ENCODE measurements around the gene DHX32.

The DHX32 gene

DNA sequence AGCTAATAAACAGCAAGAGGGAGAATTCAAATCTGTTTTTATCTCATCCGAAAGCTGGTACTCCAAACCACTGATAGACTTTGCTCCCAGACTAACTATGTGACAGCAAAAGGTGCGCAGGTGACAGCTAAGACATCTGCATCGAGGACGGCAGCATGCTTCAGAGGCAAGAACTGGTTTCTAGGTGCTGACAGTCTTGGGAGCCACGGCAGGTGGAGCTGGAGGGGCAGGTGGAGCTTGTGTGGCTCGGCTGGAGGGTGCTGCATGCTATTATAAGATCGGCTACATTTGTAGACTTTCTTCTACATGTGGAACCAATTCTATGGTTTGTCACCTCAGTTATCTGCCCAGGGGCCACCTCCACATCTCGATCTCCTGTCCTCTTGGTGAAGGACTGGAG lies 83.7 kb downstream of the DHX32 start:
- no peak overlapping the region for H3K4me3 ChIP-seq (replicated peaks; ENCODE audit: low read depth, low read length)
- TF ChIP-seq, protein P1, sequence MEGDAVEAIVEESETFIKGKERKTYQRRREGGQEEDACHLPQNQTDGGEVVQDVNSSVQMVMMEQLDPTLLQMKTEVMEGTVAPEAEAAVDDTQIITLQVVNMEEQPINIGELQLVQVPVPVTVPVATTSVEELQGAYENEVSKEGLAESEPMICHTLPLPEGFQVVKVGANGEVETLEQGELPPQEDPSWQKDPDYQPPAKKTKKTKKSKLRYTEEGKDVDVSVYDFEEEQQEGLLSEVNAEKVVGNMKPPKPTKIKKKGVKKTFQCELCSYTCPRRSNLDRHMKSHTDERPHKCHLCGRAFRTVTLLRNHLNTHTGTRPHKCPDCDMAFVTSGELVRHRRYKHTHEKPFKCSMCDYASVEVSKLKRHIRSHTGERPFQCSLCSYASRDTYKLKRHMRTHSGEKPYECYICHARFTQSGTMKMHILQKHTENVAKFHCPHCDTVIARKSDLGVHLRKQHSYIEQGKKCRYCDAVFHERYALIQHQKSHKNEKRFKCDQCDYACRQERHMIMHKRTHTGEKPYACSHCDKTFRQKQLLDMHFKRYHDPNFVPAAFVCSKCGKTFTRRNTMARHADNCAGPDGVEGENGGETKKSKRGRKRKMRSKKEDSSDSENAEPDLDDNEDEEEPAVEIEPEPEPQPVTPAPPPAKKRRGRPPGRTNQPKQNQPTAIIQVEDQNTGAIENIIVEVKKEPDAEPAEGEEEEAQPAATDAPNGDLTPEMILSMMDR (IDR thresholded peaks at IDR 0.05; ENCODE audit: low read depth, low read length, missing control alignments), result no peak

DNA sequence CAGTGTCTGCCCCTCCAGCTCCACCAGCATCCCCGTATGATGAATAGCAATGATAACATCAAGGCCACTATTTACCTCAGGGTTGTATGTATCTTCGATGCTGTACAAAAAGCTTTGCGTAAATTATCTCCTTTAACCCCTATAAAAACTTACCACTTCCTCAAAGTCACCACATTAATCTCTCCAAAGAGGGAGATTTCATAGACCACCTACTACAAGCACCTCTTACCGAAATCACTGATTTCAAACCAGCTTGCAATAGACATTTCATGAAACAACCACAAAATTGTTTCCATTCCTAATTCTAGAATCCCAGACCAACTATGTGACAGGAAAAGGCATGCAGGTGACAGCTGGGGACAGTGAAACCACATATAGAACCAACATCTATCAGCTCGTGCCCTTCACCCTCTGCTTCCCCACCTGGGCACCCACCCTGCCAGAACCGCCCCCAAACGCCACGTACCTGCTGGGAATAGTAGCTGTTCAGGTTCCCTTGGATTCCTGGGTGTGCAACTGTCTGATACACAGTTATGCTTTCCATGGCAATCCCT lies 85.4 kb downstream of the DHX32 start:
- TF ChIP-seq, protein P1 (IDR thresholded peaks at IDR 0.05; ENCODE audit: low read depth, low read length, missing control alignments), result no peak
- no peak overlapping the region for H3K4me3 ChIP-seq (replicated peaks; ENCODE audit: low read depth, low read length)
- no peak for DNase-seq (ENCODE audit: extremely low read depth, low read depth)

More for the DNA sequence above, 83.7 kb downstream of the DHX32 start:
- DNase-seq (ENCODE audit: extremely low read depth, low read depth), result no peak

DNA sequence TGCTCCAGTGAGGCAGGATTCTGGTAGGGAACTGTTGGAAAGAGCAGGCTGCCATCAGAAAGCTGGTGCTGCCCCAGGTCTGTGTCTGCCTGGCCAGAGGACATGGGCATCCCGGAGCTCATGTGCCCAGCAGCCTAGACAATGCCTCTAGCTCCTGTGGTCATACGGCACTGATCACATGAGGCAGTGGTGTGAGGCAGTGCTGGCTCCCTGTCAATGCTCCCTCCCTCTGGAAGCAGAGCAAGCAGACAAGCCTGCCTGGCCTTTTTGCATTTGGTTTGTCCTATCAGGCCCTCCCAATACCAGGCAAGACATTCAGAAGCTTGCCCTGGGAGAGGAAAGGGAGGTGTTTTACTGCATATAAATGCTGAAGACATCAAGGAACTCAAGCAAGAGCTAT lies 86.0 kb downstream of the DHX32 start:
- DNase-seq (ENCODE audit: extremely low read depth, low read depth), result no peak
- H3K4me3 ChIP-seq (replicated peaks; ENCODE audit: low read depth, low read length), result no peak overlapping the region
- TF ChIP-seq, protein P1 (IDR thresholded peaks at IDR 0.05; ENCODE audit: low read depth, low read length, missing control alignments), result no peak

DNA sequence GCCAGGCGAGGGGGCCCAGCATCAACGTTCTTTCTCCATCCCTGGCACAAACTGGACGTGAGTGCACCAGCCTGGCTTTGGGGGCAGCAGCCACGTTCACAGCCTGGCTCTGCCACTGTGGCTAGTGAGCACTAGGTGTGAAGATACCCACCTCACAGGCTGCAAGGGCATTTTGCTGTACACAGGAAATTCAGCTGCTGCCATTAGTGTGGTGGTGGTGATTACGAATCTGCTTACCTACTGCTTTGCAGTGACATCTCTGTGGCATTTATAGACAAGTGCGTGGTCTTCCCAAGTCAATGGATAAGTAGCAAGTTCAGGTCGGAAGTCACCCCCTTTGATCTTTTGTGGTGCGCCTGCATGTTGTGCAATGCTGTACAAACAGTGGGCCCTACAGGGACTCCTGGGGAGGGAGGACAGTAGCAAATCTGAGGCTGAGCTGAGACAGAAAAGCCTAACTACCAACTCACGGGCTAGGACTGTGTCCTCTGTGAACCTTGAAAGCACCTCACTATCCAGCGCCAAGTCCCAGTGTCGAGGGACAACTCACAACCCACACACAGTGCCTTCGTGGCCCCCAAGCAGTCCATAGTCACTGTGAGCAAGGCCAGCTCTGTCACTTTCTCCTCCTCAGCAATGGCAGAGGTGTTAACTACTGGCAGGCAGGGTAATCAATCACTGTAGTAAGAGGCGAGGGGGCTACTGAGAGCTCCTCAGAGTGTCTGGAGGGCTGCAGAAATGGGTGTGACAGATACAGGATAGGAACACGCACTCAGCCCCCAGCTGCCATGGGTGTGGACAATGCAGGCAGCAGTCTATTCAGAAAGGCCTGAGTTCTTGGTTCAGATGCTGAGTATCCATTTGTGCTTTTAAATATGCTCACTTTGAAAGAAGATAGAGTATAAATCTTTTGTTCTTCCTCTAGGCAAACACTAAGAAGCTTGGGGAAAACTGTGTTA lies 88.5 kb downstream of the DHX32 start:
- H3K4me3 ChIP-seq (replicated peaks; ENCODE audit: low read depth, low read length), result no peak overlapping the region
- TF ChIP-seq, protein P1 (IDR thresholded peaks at IDR 0.05; ENCODE audit: low read depth, low read length, missing control alignments), result no peak

DNA sequence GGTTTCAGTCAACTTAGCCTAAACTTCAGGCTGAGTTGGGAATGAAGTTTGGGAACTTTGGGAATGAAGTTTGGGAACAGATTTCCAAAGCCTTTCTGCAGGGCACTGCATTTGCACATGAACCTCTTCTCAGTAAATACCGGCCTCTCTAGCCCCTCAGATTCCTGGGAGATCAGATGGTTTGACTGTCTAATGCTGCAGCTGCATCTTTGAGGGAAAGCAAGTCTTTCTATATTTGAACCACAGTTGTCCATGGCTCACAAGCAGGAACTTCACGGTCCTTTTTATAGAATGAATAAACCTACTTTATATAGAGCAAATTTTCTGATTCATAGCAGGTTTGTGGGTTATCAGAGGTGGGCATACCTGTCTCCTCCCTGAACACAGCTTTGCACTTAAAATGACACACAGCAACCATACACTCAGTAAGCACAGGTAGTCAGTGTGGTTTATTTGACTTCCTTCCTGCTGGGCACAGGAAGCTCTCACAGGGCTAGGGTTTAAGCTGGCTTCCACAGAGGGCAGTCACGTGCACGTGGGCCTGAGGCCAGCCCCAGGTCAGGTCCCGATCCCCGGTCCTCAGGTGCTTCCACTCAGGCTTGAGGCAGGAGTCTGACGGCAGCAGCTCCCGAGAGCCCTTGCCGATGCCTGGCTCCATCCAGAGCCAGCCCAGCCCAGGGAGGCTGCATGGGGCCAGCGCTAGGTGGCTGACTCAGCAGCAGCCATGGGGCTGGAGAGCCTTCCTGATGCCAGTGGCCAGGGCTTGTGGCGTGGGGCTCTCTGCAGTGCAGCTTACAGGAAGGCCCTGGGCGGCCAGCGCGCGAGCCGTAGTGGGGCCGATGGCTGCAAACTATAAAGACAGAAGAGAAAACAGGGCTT lies 92.7 kb downstream of the DHX32 start:
- no peak overlapping the region for H3K4me3 ChIP-seq (replicated peaks; ENCODE audit: low read depth, low read length)
- no peak for DNase-seq (ENCODE audit: extremely low read depth, low read depth)
- TF ChIP-seq, protein P1 (IDR thresholded peaks at IDR 0.05; ENCODE audit: low read depth, low read length, missing control alignments), result no peak

More for the DNA sequence above, 88.5 kb downstream of the DHX32 start:
- no peak for DNase-seq (ENCODE audit: extremely low read depth, low read depth)

Data from HFF-Myc (cell line).